GM19438 (cell line): ENCODE data around the gene ZNF845.
"Not testable (repeated sequence)": the region's sequence is repeated elsewhere in the genome, so short reads cannot be mapped to it uniquely, and the experiment has no call there.

Source experiments
- ATAC-seq: cut with Tn5 transposase; IDR thresholded peaks from one replicate; pipeline ENCODE4 v1.9.1; 2021; ENCODE audit warnings: low read depth; ENCODE audit not compliant: unreplicated experiment

ZNF845 gene

DNA sequence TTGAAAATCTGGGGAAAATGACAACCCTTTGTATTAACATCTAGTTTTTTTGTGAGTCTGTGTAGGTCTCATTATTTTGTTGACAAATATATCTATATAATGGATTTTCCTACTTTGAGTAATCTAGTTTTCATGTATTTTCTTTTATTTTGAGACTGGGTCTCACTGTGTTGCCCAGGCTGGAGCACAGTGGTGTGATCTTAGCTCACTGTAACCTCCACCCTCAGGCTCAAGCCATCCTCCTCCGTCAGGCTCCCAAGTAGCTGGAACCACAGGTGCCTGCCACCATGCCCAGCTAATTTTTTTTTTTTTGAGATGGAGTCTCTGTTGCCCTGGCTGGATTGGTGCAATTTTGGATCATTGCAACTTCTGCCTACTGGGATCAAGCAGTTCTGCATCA lies 41.2 kb downstream of the ZNF845 start:
- ATAC-seq = no peak

DNA sequence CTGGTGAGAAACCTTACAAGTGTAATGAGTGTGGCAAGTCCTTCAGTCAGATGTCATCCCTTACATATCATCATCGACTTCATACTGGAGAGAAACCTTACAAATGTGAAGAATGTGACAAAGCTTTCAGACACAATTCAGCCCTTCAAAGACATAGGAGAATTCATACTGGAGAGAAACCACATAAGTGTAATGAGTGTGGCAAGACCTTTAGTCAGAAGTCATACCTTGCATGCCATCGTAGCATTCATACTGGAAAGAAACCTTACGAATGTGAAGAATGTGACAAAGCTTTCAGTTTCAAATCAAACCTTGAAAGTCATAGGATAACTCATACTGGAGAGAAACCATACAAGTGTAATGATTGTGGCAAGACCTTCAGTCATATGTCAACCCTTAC lies 47.8 kb downstream of the ZNF845 start:
- ATAC-seq = no peak

- ATAC-seq = no peak
Measured at GRCh38 chr19:53388168-53388567, 54.6 kb downstream of the ZNF845 start.

GRCh38 chr19:53388904-53389303 lies 55.4 kb downstream of the ZNF845 start:
- no peak for ATAC-seq

DNA sequence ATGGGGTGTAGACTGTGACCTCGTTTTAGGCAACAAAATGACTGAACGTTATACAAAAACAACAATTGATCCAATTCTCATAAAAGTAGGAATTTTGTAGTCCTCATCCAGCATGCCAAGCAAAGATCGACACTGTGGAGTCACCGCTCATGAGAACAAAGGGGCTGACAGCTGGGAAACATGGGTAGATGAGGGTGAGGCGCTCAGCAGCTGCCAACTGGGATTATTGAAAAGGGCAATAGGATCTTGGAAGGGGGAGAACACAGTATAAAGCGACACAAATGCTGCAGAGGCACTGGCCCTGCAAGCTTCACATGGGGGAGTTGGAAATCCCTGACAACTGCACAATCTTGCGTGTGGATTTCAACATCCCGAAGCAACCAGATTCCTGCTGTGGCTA lies 56.0 kb downstream of the ZNF845 start:
- no peak for ATAC-seq

DNA sequence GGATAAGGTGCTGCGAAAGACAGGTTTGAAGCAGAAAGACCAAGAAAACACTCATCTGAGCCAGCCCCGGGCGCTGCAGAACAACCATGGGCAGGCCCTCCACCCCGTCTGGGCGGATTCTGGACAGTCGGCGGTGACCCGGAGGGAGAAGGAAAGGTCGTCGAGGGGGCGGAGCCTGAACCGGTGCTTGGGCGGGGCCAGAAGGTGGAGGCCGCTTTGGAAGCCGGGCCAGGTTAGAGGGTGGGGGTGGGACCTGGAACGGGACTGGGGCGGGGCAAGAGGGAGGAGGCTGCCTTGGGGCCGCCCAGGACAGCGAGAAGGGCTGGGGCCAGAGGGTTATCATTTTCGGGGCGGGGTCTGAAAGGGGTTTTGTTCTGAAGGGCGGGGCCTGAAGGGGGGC lies 56.4 kb downstream of the ZNF845 start:
- ATAC-seq = no peak

DNA sequence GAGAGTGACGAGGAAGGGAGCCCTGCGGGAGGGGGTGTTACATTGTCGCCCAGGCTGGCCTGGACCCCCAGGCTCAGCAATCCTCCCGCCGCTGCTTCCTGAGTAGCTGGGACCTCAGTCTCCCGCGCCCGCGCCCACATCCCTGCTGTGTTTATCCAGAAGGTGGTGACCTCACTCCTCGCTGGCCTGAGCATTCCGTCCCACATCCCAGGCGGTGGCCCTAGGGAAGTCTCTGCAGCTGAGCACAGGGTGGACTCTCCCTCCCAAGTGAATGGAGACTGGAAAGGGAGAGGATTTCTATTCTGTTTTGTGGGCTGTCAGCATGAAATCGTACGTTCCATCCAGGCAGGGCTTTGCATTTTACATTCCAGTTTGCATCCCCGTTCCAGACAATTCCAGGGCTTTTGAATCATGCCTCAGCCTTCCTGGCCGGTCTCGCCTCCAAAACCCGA lies 61.0 kb downstream of the ZNF845 start:
- peak; percentile 9 for ATAC-seq

DNA sequence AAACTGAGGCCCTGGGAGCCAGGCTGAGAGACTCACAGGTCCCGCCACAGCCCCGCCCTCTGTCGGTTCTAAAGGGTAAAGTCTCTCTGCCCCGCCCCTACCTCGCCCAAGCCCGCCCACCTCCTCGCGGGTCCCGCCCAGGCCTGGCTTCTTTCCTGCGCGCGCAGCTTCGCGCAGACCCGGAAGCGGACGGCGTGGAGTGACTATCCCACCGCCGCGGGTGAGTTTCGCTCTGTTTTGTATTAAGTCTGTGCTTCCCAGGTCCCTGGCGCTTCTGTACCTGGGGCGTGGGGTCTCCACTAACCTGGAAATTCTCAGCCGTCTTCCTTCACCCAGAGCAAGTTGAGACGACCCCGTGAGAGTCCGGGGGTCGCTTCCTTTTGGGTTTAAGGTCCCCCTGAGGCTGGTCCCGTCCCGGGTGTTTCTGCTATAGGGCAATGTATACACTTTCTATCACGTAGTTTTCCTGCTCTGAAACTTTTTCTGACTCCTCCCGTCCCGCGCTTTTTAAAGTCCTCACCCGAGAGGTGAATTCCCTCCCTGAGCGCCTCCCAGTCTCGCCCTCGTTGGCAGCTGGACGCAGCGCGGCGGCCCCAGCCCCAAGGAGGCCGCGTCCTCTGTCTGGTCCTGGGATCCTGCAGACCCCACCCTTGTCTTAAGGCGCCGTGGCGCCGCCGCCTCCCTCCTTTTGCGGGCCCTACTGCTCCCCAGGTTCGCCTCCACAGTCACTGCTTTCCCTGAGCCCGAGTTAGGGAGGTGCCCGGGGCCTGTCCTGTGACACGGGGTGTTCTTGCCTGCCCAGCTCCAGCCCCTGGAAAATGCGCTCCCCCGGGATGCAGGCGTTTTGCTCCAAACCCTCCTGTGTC lies 61.7 kb downstream of the ZNF845 start, which contains the start of gene ZNF765:
Gene ZNF765 (plus strand): TSS at position 176 of the 866 bp plus-strand sequence. CDS start 2,867 bp downstream, outside the sequence.
- peak; percentile 86 for ATAC-seq

- not testable (repeated sequence) for ATAC-seq
Measured at GRCh38 chr19:53395840-53396524, 62.4 kb downstream of the ZNF845 start.

GRCh38 chr19:53396525-53396868 lies 62.9 kb downstream of the ZNF845 start:
- no peak for ATAC-seq

GRCh38 chr19:53397918-53398317 lies 64.4 kb downstream of the ZNF845 start:
- ATAC-seq = not testable (repeated sequence)
